NB4 (cell line): Measurements from ENCODE around the gene CTNND2.

Experiments
- DNase-seq: peaks from one replicate; pipeline ENCODE4 v3.0.0; 2010; ENCODE audit warnings: low read depth
- H3K4me3 ChIP-seq: one replicate; pipeline ENCODE4 v1.5.1; 2011; ENCODE audit warnings: mild to moderate bottlenecking, low read depth, low read length, moderate library complexity
- CTCF ChIP-seq: IDR thresholded peaks from one replicate; pipeline ENCODE4 v1.5.1; 2012; ENCODE audit warnings: low read depth, low read length
- MYC ChIP-seq: IDR thresholded peaks from 2 replicates; pipeline ENCODE4 v1.6.1; 2011; ENCODE audit warnings: low read depth, low read length
- POLR2A ChIP-seq: IDR thresholded peaks from 2 replicates; pipeline ENCODE4 v1.6.1; 2011; ENCODE audit warnings: mild to moderate bottlenecking; ENCODE audit not compliant: insufficient read length; ENCODE audit errors: extremely low read depth
- TF ChIP-seq, protein P1 (sequence below): IDR thresholded peaks from 2 replicates; pipeline ENCODE4 v1.6.1; 2011; ENCODE audit warnings: low read depth, low read length

The CTNND2 gene

DNA sequence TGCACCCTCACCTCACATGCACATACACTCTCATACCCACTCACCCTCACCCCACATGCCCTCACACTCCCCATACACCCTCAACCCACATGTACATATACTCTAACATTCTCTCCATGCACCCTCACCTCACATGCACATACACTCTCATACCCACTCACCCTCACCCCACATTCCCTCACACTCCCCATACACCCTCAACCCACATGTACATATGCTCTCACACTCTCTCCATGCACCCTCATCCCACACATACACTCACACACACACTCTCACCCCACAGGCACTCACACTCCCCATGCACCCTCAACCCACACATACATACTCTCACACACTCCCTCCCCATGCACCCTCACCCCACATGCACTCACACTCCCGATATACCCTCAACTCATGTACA is 593.0 kb downstream of the CTNND2 start:
- TF ChIP-seq, protein P1, sequence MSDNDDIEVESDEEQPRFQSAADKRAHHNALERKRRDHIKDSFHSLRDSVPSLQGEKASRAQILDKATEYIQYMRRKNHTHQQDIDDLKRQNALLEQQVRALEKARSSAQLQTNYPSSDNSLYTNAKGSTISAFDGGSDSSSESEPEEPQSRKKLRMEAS: no peak
- no peak for TF ChIP-seq MYC
- no peak for TF ChIP-seq POLR2A
- TF ChIP-seq CTCF: no peak
- H3K4me3 ChIP-seq: no peak overlapping the region

DNA sequence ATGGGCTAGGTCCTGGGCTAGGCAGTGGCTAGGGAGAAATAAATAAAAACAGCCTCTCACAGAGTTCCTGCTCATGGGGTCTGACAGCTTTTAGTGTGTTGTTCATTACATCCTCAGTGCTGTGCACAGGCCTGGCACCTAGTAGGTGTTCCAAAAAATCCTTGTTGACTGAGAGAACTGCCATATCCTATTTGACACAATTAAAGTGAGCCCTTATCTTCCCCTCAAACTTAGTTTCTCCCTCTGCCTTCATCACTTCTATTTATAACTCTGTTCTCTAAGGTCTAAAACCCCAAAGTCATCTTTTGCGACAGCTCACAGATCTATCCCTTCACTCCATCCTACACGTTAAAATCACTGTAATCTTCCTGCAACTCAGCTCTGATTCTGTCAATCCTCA is 594.1 kb downstream of the CTNND2 start:
- DNase-seq: no peak
- TF ChIP-seq CTCF (no peak), MYC (no peak), POLR2A (no peak)
- TF ChIP-seq, protein P1: no peak
- H3K4me3 ChIP-seq: no peak overlapping the region

More for the DNA sequence above, 593.0 kb downstream of the CTNND2 start:
- no peak for DNase-seq

- DNase-seq: no peak
- no peak overlapping the region for H3K4me3 ChIP-seq
- TF ChIP-seq, protein P1: no peak
- TF ChIP-seq CTCF (no peak), MYC (no peak), POLR2A (no peak)
These were observed 597.9 kb downstream of the CTNND2 start for GRCh38 chr5:11306365-11306764.

DNA sequence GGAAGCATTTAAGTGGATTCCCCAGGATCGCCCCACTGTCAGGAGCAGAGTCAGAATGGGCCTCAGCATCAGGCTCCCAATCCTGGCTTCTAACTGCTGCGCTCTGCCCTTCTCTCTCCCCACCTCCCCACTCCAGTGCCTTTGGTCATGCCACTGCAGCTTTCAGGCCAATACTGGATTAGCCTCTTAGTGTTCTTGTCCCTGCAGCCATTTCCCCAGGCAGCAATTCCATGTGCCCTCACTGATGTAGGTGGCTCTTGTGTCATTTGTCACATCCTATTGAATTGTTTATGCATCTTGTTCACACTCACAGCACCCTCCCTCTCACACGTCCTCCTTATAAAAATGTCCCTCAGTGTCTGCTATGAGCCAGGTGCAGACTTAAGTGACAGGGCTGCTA is 599.0 kb downstream of the CTNND2 start:
- no peak overlapping the region for H3K4me3 ChIP-seq
- no peak for DNase-seq
- TF ChIP-seq, protein P1: no peak
- no peak for TF ChIP-seq MYC
- no peak for TF ChIP-seq POLR2A
- no peak for TF ChIP-seq CTCF

DNA sequence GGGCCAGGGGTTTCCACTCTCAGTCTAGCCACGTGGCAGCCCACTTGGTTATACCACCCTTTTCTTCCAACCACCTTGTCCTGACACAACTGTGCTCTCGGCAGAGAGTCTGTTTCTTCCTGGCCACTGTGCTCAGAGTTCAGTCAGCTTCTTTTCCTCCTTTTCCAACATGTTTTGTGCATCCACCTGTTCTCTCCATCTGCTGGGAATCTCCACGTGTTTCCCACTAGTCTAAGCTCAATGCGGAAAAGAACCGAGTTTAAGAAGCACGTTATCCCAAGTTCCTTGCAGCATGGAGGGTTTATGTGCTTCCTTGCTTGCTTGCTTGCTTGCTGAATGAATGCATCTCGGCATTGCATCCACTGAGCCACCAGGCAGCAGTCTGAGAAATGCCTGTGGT is 599.6 kb downstream of the CTNND2 start:
- DNase-seq: no peak
- no peak overlapping the region for H3K4me3 ChIP-seq
- TF ChIP-seq, protein P1: peak; percentile 39; the same call in 1 of the 2 replicates
- TF ChIP-seq MYC: no peak

DNA sequence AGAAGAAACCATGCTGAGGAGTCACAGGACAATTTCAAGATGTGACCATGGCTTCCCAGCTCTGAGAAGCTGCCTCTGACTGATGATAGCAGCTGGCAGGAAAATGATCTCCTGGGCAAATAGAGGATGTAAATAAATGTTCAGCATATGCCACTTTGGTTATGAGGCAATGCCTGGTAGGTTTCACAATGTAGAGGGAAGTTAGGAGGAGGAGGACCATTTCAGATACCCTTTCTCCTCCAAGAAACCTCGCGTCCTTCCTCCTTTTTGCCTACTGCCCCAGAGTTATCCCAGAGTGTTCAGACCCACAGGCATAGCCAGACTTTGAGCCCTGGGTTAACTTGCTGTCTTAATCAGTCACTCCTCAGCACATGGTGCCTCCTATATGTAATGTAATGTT is 601.6 kb downstream of the CTNND2 start:
- H3K4me3 ChIP-seq: no peak overlapping the region
- DNase-seq: peak; percentile 46
- TF ChIP-seq CTCF: no peak
- TF ChIP-seq, protein P1: no peak
- no peak for TF ChIP-seq POLR2A
- no peak for TF ChIP-seq MYC
